Measurements from ENCODE around the gene TBXA2R.
"Not testable (repeated sequence)": the region's sequence is repeated elsewhere in the genome, so short reads cannot be mapped to it uniquely, and the experiment has no call there.

The TBXA2R gene

DNA sequence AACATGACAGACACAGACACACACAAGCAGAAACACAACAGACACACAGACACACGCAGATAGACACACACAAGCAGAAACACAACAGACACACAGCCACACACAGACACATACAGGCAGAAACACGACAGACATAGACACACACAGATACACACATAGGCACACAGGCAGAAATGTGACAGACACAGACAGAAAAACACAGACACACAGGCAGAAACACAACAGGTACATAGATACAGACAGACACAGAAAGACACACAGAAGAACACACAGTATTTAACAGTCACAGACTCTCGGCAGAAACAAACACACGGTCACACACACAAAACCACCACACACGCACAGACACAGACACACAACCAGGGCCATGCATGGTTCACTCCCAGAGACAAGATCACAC, 905 bp downstream of the TBXA2R start:
- no peak for DNase-seq (ENCODE audit: low read depth in 2 of 2)

DNA sequence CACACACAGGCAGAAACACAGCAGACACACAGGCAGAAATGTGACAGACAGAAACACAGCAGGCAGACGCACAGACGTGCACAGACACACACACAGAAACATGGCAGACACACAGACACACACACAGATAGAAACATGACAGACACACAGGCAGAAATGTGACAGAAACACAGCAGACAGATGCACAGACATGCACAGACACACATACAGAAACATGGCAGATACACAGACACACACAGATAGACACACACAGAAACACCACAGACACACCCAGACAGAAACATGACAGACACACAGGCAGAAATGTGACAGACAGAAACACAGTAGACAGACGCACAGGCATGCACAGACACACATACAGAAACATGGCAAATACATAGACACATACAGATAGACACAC, 1.3 kb downstream of the TBXA2R start:
- DNase-seq (ENCODE audit: low read depth in 2 of 2) = no peak

DNA sequence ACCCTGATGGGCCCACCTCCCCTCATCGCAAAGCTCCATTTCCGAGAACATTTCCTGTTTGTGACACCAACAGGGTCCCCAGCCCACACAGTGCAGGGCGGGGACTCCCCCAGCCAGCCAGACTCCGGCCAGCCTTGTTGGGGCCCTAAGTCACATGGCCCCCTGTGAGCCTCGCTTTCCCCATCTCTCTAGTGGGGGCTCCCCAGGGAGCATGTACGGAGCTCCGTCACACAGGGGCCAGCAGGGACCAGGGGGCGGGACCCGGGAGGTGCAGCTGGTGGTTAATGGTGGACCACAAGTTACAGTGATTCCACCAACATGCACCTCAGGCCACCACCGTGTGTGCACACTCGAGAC, 1.7 kb downstream of the TBXA2R start:
- no peak for DNase-seq (ENCODE audit: low read depth in 2 of 2)

DNA sequence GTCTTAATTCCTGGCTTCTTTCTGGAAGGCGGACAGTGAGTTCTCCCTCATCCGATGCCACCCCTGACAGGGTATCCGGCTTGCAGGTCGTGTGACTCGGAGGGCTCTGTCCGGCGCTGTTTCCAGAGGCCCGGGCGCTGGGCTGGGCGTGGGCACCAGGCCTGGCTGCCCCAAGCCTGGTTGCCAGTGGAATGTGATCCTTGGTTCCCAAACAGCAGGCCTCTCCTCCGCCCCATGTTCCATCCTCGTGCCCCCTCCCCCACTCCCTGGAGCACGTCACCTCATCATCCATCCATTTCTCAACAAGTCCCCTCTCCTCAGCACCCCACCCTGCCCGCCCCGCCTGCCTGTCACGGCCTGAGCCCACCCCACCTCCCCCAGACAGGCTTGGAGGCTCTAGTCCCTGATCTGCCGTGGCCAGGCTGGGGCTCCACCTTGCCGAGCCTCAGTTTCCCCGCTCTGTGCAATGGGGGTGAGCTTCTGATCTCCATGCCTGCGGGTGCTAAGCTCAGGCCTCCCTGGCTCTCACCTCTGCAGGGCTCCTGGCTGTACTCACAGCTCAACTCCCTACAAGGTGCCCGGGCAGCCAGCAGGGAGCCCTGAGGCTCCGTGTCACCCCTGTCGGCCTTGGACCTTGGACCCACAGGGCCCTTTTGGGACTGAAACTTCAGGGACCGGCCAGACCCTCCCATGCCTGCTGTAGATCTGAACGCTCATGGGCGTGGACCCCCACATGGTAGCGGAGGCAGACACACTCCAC, 2.3 kb downstream of the TBXA2R start:
- DNase-seq (ENCODE audit: low read depth in 2 of 2) = no peak

DNA sequence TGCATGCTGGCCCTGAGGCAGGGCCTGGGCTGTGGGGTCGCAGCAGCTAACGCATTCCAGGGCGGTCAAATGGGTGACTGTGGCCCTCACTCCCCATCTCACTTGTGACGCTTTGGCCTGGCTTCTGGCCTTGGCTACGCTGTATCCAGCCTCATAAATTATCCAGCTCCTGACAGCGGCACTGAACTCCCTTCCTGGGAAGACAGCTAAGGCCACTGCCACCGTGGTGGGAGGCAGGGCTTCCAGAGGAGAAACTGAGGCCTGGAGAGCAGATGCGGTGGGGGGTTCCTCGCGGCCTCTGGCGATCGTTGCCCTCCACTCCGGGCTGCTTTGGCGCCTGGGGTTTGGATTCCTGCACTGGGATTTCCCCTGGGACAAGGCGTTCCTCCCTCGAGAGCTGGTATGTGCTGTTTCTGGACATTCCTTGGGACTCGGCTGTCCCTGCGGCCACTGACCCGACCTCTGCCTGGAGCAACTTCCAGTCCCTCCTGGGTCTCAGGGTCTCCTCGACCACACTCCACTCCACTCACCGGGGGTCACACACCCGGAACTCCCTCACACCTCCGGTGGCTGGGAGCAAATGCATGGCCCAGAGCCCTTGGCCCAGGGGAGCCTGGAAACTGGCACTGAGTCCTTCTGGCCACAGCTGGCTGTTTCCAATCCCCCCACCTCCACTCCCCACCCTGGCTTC, 3.4 kb downstream of the TBXA2R start:
- no peak for DNase-seq (ENCODE audit: low read depth in 2 of 2)

DNA sequence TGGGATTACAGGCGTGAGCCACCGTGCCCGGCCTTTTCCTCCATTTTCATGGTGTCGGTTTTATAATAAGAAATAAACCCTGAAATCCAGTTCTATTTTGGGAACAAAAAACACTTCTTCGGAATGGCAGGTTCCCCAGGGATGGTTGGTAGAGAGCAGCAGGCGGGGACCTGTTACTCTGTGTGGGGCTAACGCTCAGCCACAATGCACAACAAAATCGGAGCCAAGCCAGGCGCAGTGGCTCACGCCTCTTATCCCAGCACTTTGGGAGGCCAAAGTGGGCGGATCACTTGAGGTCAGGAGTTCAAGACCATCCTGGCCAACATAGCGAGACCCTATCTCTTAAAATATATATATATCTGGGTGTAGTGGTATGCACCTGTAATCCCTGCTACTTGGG, 5.7 kb downstream of the TBXA2R start:
- DNase-seq (ENCODE audit: low read depth in 2 of 2) = no peak

DNA sequence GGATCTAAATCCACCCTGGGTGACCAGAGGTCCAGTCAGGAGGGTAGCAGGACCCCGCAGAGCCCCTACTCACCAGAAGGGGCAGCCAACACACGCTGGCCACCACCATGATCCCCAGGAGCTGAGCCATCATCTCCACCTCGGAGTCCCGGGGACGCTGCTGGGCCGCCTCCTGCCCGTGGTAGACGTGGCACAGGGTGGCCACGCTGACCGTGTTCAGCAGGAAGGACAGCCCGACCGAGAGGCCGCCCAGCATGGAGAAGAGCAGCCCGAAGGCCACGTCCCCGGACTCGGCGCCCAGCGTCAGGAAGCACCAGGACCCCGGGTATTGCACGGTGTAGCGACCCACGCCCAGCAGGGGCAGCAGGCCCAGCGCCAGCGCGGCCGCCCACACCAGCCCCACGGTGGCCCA, 6.9 kb downstream of the TBXA2R start:
- DNase-seq (ENCODE audit: low read depth in 2 of 2) = no peak

DNA sequence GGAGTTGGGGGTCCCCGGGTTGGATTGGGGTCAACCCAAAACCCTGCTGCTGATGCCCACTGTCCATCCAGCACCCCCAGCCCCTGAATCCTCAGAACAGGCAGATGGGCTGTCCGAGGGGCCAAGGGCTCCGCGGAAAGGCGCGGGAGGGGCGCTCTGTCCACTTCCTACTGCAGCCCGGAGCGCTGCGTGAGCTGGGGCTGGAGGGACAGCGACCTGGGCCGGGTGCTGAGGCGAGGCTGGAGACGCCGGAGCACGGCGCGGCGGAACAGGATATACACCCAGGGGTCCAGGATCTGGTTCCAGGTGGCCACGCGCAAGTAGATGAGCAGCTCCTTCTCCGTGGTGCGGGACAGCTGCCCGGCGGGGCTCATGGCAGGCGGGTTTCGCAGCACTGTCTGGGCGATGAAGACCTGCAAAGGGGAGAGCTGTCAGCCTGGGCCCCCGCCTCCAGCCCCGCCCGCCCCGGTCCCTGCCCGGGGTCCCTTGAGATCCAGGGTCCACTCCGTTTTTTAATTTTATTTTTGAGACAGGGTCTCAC, 11.1 kb downstream of the TBXA2R start:
- DNase-seq (ENCODE audit: low read depth in 2 of 2) = no peak

DNA sequence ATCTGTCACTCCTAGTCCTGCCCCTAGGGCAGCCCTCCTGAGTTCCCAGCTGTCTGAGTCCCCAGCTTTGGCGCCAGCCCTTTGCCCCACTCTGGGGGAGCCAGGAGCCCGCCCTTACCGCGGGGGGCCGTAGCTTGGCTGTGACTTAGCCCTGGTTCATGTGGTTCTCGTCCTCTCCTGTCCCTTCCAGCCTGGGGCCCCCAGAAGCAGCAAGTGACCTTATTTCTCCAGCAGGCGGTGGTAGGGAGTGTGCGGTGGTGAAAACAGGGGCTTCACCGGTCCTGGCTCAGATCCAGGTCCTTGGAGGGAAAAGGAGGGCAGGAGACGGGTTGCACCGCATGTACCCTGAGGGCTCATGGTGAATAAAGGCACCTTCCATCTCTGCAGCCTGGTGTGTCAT, 13.5 kb downstream of the TBXA2R start:
- no peak for DNase-seq (ENCODE audit: low read depth in 2 of 2)

DNA sequence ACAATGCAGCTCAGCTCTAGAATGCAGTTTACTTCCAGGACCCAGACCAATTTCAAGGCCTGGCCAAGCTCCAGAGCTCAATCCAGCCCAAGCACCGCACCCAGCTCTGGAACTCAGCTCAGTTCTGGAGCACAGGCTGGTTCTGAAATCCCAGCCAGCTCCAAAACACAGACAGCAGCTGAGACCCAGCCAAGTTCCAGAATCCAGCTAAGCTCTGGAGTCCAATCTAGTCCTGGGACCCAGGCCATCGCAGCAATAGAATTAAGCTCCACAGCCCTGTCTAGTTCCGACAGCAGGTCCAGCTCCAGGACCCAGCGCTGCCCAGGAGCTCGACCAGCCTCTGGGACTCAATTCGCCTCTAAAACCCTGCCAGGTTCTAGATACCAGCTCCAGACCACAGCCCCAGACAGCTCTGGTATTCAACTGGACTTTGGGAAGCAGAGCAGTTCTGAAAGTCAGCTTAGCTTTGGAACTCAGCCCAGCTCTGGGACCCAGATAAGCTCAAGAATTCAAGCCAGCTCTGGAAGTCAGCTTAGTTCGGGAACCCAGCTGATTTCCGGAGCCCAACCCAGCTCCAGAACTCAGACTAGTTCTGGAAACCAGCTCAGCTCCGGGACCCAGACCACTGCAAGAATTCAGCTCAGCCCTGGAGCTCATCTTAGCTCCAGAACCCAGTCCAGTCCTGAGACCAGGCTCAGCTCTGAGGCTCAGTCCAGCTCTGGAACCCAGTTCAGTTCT, 14.6 kb downstream of the TBXA2R start:
- no peak for DNase-seq (ENCODE audit: low read depth in 2 of 2)

DNA sequence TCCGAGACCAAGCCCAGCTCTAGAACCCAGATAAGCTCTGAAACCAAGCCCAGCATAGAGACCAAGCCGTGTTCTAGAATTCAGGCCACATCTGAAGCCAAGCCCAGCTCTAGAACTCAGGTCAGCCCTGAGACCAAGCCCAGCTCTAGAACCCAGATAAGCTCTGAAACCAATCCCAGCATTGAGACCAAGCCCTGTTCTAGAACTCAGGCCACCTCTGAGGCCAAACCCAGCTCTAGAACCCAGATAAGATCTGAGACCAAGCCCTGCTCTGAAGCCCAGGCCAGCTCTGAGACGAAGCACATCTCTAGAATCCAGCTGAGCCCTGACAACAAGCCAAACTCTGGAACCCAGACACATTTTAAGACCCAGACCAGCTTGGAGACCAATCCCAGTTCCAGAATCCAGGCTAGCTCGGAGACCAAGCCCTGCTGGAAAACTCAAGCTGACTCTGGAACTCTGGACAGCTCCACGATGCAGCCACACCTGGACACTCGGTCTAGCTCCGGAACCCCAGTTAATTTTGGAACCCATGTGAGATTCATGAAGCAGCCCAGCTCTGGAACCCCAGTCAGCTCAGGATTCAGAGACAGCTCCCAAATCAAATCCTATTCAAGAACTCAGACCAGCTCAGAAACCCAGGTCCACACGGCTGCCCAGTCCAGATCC, 15.6 kb downstream of the TBXA2R start:
- DNase-seq (ENCODE audit: low read depth in 2 of 2) = no peak

DNA sequence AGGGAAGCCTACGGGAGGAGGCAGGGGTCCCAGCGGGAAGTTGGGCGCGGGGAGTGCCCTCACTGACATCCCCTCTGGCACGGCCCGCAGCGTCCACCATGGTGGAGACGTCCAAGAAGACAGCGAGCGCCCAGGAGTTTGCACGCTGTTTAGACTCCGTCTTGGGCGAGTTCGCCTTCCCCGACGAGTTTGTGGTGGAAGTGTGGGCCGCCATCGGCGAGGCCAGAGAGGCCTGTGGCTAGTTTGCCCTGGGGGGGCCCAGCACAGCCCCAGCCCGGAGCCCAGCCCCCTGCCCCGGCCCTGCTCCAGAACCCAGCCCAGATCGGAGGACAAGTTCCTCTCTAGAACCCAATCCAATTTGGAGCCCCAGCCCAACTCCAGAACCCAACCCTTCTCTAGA, 16.7 kb downstream of the TBXA2R start:
- no peak for DNase-seq (ENCODE audit: low read depth in 2 of 2)

DNA sequence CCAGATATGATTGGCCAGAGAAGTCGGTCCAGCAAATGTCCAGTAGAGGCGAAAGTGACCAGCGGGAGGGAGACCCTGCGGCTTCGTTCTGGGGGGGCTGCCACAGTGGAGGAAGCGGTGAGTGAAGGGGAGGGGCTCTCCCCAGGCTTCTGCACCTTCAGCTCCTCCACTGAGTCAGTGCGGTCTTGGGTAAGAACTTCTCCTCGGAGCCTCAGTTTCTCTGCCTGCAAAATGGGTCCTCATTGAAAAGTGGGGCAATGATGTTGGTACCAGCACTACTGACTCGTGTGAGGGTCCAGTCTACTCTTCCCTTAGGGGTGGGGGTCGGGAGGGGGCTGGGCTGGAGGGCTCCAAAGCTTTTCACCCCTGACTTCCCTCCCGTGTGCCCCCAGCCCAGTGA, 17.2 kb downstream of the TBXA2R start:
- DNase-seq (ENCODE audit: low read depth in 2 of 2) = no peak

DNA sequence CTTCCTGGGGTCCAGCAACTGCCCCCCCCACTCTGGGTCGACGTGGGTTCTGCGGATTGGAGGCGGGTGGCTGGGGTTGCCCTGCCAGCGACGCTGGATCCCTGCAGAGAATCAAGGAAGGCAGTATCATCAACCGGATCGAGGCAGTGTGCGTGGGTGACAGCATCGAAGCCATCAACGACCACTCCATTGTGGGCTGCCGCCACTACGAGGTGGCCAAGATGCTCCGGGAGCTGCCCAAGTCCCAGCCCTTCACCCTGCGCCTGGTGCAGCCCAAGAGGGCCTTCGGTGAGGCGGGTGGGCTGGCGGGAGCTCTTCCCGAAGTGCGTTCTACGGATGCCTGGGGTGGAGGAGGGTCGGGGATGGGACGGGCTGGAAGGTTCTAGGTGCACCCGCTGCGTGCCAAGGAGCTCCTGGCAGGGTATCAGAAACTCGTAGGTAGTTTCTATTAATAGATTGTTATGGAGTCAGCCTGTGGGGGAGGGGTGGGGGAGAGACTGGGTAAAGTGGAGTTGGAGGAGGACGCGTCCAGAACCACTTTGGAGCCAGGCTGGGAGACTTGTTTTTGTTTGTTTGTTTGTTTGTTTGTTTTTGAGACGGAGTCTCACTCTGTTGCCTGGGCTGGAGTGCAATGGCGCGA, 19.8 kb downstream of the TBXA2R start:
- DNase-seq (ENCODE audit: low read depth in 2 of 2) = no peak

DNA sequence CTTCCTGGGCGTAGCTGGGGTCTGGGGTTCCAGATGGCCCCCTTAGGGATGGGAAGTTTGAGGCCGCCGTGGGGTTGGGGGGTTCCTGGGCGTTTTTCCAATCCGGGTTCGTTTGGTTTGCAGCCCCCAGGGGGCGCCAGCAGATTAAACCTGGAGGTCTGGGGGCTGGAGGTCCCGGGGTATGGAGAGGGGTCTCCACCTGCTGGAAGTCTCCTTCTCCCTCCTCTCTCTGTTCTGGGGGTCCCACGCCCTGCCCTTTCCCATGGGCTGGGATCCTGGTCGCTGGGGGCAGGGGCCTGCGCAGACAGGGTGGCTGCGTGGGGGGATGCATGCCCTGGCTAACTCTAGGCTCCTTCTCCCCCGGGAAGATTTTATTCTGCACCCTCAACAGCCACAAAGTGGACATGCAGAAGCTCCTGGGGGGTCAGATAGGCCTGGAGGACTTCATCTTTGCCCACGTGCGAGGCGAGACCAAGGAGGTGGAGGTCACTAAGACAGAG, 20.5 kb downstream of the TBXA2R start:
- no peak for DNase-seq (ENCODE audit: low read depth in 2 of 2)

DNA sequence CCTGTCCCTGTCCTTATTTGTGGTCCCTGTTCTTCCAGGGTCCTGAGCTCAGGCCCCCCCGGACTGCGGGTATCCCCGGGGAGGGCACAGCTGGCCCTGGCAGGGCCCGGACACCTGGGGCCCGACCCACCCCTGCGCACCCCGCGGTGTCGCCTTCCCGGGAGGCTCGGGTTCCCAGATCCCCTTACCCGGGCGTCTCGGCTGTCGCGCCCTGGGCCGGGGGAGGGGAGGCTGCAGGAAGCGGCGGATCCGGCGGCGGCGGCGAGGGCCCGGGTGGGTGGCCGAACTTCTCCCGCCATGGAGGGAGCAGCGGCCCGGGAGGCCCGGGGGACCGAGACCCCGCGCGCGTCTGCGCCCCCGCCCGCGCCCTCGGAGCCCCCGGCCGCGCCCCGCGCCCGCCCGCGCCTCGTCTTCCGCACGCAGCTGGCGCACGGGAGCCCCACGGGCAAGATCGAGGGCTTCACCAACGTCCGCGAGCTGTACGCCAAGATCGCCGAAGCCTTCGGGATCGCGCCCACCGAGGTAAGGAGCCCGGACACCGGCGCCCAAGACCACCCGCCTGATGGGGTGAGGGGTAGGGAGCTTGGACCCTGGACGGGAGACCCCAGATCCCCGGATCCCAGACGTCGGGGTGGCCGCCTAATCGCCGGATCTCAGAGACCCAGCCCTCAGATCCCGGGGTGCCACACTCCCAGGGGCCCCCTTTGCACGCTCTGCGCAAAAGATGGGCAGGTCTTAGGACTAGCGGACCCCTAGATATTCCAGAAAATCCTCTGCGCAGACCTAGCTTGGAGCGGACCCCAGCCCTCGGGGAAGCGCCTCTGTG, 21.2 kb downstream of the TBXA2R start, which contains the start of gene GIPC3:
Gene GIPC3, plus strand, starts transcription at position 178 of the 826 bp plus-strand sequence. Its CDS starts 120 bp downstream, at position 298.
- DNase-seq (ENCODE audit: low read depth in 2 of 2) = no peak

DNA sequence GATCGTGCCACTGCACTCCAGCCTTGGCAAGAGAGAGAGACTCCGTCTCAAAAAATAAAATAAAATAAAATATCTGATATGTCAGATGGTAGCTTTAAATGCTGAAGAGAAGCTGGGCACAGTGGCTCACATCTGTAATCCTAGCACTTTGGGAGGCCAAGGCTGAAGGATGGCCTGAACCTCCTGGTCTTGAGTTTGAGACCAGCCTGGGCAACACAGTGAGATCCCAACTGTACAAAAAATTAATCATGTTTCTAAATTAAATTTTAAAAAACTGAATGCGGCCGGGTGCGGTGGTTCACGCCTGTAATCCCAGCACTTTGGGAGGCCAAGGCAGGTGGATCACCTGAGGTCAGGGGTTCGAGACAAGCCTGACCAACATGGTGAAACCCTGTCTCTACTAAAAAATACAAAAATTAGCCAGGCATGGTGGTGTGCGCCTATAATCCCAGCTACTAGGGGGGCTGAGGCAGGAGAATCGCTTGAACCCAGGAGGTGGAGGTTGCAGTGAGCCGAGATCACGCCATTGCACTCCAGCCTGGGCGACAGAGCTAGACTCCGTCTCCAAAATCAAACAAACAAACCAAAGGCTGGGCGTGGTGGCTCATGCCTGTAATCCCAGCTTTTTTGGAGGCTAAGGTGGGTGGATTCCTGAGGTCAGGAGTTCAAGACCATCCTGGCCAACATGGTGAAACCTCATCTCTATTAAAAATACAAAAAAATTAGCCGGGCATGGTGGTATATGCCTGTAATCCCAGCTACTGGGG, 22.5 kb downstream of the TBXA2R start:
- not testable (repeated sequence) for DNase-seq (ENCODE audit: low read depth in 2 of 2)

DNA sequence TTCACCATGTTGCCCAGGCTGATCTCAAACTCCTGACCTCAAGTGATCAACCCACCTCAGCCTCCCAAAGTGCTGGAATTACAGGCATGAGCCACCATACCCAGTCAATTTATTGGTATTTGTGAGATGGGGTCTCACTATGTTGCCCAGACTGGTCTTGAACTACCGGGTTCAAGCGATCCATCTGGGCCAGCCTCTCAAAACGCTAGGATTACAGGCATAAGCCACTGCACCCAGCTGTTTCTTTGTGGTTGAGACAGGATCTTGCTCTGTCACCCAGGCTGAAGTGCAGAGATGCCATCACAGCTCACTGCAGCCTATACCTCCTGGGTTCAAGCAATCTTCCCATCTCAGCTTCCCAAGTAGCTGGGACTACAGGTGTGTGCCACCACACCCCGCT, 24.9 kb downstream of the TBXA2R start:
- DNase-seq (ENCODE audit: low read depth in 2 of 2) = not testable (repeated sequence)

DNA sequence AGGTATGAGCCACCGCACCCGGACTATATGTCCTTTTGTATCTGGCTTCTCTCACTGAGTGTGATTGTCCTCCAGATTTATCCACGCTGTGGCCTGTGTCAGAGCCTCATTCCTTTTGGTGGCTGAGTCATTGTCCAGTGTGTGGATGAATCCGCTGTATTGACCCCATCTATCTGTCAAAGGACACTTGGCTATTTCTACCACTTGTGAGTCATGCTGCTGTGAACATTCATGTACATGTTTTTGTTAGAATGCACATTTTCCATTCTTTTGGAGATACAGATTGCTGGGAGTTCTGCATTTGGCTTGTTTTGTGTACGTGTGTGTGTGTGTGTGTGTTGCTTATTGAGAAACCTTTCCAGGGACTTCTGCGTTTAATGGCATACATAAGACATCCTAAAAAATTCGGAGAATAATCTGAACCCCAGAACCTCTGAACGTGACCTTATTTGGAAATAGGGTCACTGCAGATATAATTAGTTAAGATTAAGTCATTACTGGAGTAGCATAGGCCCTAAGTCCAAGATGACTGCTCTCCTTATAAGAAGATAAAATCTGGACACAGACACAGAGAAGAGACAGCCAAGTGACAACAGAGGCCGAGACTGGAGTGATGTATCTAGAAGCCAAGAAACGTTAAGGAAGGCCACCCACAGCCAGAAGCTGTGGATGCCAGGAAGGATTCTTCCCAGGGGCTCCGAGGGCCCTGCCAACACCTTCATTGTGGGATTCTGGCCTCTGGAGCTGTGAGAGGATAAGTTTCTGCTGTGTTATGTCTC, 26.3 kb downstream of the TBXA2R start:
- peak; percentile 42 to 44 for DNase-seq (ENCODE audit: low read depth in 2 of 2)
